PC-3 (cell line): Measurements from ENCODE around the gene KCNT1. TPM values are rescaled to one million over a fixed set of nuclear protein-coding genes. Genes with fewer than 3 reads are reported as not detected.

Source experiments
- ATAC-seq: fragments of 200-7000 bp; cut with Tn5 transposase; 2 replicates; pipeline ENCODE4 v1.9.1; 2020; ENCODE audit warnings: mild to moderate bottlenecking, moderate library complexity
- BruUV-seq: library from RNA; stranded (reverse); fragments of 400-500 nt; replicated peaks from 2 replicates; lab custom pipeline; 2021; lab: Mats Ljungman, UMichigan
- CTCF ChIA-PET: fragments of 300-600 bp; sonication (Branson Sonifier 250); formaldehyde crosslinking; loops from one replicate; lab custom pipeline; 2022; ENCODE audit warnings: antibody characterized with exemption; lab: Charles Lee
- POLR2A ChIA-PET: fragments of 300-600 bp; sonication (Branson Sonifier 250); formaldehyde crosslinking; loops from one replicate; lab custom pipeline; 2022; ENCODE audit warnings: antibody characterized with exemption; ENCODE audit not compliant: unreplicated experiment; lab: Charles Lee
- DNase-seq: peaks from one replicate; pipeline ENCODE4 v3.0.0-alpha.2; 2015
- H2AFZ ChIP-seq: fragments of 300-600 bp; sonication (generic); 2 replicates; pipeline ENCODE4 v1.6.0; 2016; ENCODE audit warnings: antibody characterized with exemption, low read length
- H3F3A ChIP-seq: fragments of 300-600 bp; sonication (generic); one replicate; pipeline ENCODE4 v1.6.0; 2017; ENCODE audit warnings: antibody characterized with exemption, low read length, control low read depth, mild to moderate bottlenecking; ENCODE audit not compliant: unreplicated experiment
- H3K27ac ChIP-seq: fragments of 300-600 bp; sonication (generic); 2 replicates; pipeline ENCODE4 v1.5.1; 2016; ENCODE audit warnings: mild to moderate bottlenecking, low read length
- H3K27me3 ChIP-seq: fragments of 300-600 bp; sonication (generic); 2 replicates; pipeline ENCODE4 v1.6.1; 2016; ENCODE audit warnings: low read length, mixed read lengths
- H3K36me3 ChIP-seq: fragments of 300-600 bp; sonication (generic); 2 replicates; pipeline ENCODE4 v1.6.1; 2016; ENCODE audit warnings: low read depth, mixed run types, low read length, mixed read lengths
- H3K4me1 ChIP-seq: fragments of 300-600 bp; sonication (generic); 2 replicates; pipeline ENCODE4 v1.5.1; 2016; ENCODE audit warnings: low read length; ENCODE audit not compliant: insufficient read depth
- H3K4me2 ChIP-seq: fragments of 300-600 bp; sonication (generic); 2 replicates; pipeline ENCODE4 v1.6.0; 2016; ENCODE audit warnings: low read length
- H3K4me3 ChIP-seq: fragments of 300-600 bp; sonication (generic); 2 replicates; pipeline ENCODE4 v1.5.1; 2016; ENCODE audit warnings: mild to moderate bottlenecking, low read length, mixed read lengths
- H3K79me2 ChIP-seq: fragments of 300-600 bp; sonication (generic); 2 replicates; pipeline ENCODE4 v1.6.1; 2017; ENCODE audit warnings: low read length, mixed read lengths
- H3K9ac ChIP-seq: fragments of 300-600 bp; sonication (generic); 2 replicates; pipeline ENCODE4 v1.6.0; 2016; ENCODE audit warnings: mild to moderate bottlenecking, low read length
- H3K9me2 ChIP-seq: fragments of 300-600 bp; sonication (generic); replicated peaks from 2 replicates; pipeline ENCODE4 v1.6.1; 2016; ENCODE audit warnings: mixed run types, low read length, mixed read lengths
- H3K9me3 ChIP-seq: fragments of 300-600 bp; sonication (generic); 2 replicates; pipeline ENCODE4 v1.6.1; 2016; ENCODE audit warnings: low read length, mixed read lengths
- H4K20me1 ChIP-seq: fragments of 300-600 bp; sonication (generic); 2 replicates; pipeline ENCODE4 v1.6.1; 2016; ENCODE audit warnings: low read length, mixed read lengths
- CTCF ChIP-seq: fragments of 300-600 bp; sonication (generic); conservative IDR thresholded peaks from 2 replicates; pipeline ENCODE4 v1.5.1; 2017; ENCODE audit warnings: antibody characterized with exemption, low read depth, mild to moderate bottlenecking, low read length
- EZH2 ChIP-seq: fragments of 300-600 bp; sonication (generic); IDR thresholded peaks from one replicate; pipeline ENCODE4 v1.6.1; 2017; ENCODE audit warnings: antibody characterized with exemption, mild to moderate bottlenecking, low read length; ENCODE audit not compliant: unreplicated experiment
- EZH2phosphoT487 ChIP-seq: fragments of 300-600 bp; sonication (generic); IDR thresholded peaks from 2 replicates; pipeline ENCODE4 v1.6.1; 2018; ENCODE audit warnings: mild to moderate bottlenecking, antibody characterized with exemption, low read length, borderline replicate concordance
- intact Hi-C: fragments of 100-400 bp; cut with micrococcal nuclease; formaldehyde crosslinking; loops from 2 replicates; pipeline ENCODE4 v1.9.0; 2023
- total RNA-seq: library from RNA; depleted of rRNA; stranded (reverse); fragments of >200 nt; gene quantifications from 2 replicates; pipeline ENCODE4 v1.2.3, GENCODE V29; 2014

The KCNT1 gene
- total RNA-seq, 1 experiment from 2014 or later = not detected

GRCh38 chr9:135822374-135822755, 120.4 kb downstream of the KCNT1 start:
- no peaks in the 10 kb centered on the region for H3K9me2 ChIP-seq
- intact Hi-C loops = no loop called here
- no peak overlapping the region for H3K4me2 ChIP-seq
- POLR2A ChIA-PET = no interaction called here
- TSS peak; percentile 43 for BruUV-seq
- DNase-seq (no peak), ATAC-seq (no peak)
- H3K4me3 ChIP-seq = no peak overlapping the region
- H3F3A ChIP-seq = no peaks in the 10 kb centered on the region
- CTCF ChIA-PET = no interaction called here
- TF ChIP-seq EZH2phosphoT487 (no peak), CTCF (no peak), EZH2 (no peak)
- H3K9ac ChIP-seq = no peak overlapping the region
- peaks cover 7% of the 10 kb centered on the region; the same call in 1 of the 2 replicates for H3K36me3 ChIP-seq
- H3K27ac ChIP-seq = no peak overlapping the region
- no peaks in the 10 kb centered on the region for H3K9me3 ChIP-seq
- H3K27me3 ChIP-seq = no peaks in the 10 kb centered on the region
- no peak overlapping the region for H2AFZ ChIP-seq
- H3K79me2 ChIP-seq = no peaks in the 10 kb centered on the region
- H3K4me1 ChIP-seq = no peaks in the 10 kb centered on the region
- no peaks in the 10 kb centered on the region for H4K20me1 ChIP-seq

GRCh38 chr9:135823036-135823435, 121.1 kb downstream of the KCNT1 start:
- Histone ChIP-seq H3K4me3 (no peak overlapping the region), H3K9me3 (no peaks in the 10 kb centered on the region), H3K9me2 (no peaks in the 10 kb centered on the region), H3K36me3 (peaks cover 7% of the 10 kb centered on the region; the same call in 1 of the 2 replicates), H3F3A (no peaks in the 10 kb centered on the region), H3K4me1 (no peaks in the 10 kb centered on the region), H3K4me2 (no peak overlapping the region), H2AFZ (no peak overlapping the region), H3K27ac (no peak overlapping the region), H3K27me3 (no peaks in the 10 kb centered on the region), H4K20me1 (no peaks in the 10 kb centered on the region), H3K9ac (no peak overlapping the region), H3K79me2 (no peaks in the 10 kb centered on the region)
- ChIA-PET CTCF (no interaction called here), POLR2A (no interaction called here)
- DNase-seq = no peak
- no peak for ATAC-seq
- TF ChIP-seq EZH2 (no peak), CTCF (no peak), EZH2phosphoT487 (no peak)
- intact Hi-C loops = no loop called here
- no TSS peak for BruUV-seq

- no TSS peak for BruUV-seq
- Histone ChIP-seq H3K9ac (no peak overlapping the region), H3K36me3 (peaks cover 7% of the 10 kb centered on the region; the same call in 1 of the 2 replicates), H4K20me1 (no peaks in the 10 kb centered on the region), H3K9me3 (no peaks in the 10 kb centered on the region), H3K27ac (no peak overlapping the region), H3K4me2 (no peak overlapping the region), H2AFZ (no peak overlapping the region), H3K9me2 (no peaks in the 10 kb centered on the region), H3K4me1 (no peaks in the 10 kb centered on the region), H3K79me2 (no peaks in the 10 kb centered on the region), H3K27me3 (no peaks in the 10 kb centered on the region), H3F3A (no peaks in the 10 kb centered on the region), H3K4me3 (no peak overlapping the region)
- TF ChIP-seq EZH2 = no peak
- no peak for TF ChIP-seq CTCF
- TF ChIP-seq EZH2phosphoT487 = no peak
- DNase-seq (no peak), ATAC-seq (no peak)
- intact Hi-C loops = no loop called here
- CTCF ChIA-PET = no interaction called here
- POLR2A ChIA-PET = interaction anchor here (0.6 kb wide), 1 partner anchor 23 kb away, joined by 4 read pairs; no protein-coding TSS in a partner anchor
These were observed 123.6 kb downstream of the KCNT1 start for GRCh38 chr9:135825435-135826187.
